T-helper 1 cell treated with Interleukin-12 subunit alpha and Interleukin-12 subunit beta and Interleukin-4 antibody, amounts not matched to agents 30 ng/mL and 1 ng/mL, for 36 hours (primary cell): ENCODE results near the gene SENP7. TPM values are rescaled to one million over a fixed set of nuclear protein-coding genes. Genes with fewer than 3 reads are reported as not detected.

Experiments
- intact Hi-C: fragments of 100-400 bp; cut with micrococcal nuclease; formaldehyde crosslinking; loops from one replicate; pipeline ENCODE4 v1.15.1; 2024
- total RNA-seq: library from RNA; stranded (reverse); gene quantifications from 2 replicates; pipeline ENCODE4 v1.2.3, GENCODE V29; 2022

Gene SENP7
- total RNA-seq, 1 donor from 2014 or later: 33.3 TPM

DNA sequence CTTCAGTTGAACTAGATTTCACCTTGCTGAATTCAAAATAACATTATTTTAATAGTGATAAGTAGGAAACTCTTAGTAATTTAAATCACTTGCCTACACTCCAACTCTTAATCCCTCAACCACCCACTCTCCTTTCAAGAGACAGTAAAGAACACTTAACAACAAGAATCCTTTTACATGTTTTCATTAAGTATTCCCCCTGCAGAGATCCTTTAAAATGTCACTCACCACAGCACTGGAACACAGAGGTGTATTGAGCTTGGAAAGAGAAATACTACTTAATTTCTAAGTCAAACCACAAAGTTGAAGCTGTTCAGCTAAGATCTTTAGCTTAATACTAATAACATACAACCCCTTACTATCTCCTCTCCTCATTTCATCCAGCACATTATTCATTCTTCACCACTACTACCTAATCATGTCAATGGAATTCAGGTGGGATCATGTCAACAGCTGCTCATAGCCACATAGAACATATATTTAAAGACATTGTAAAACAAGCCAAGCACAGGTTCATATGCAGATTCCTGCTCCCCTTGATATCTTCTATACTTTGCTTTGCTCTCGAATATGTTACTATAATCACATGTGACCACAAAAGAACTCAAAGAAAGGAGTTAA is 233.1 kb downstream of the SENP7 start:
- intact Hi-C loops: no loop called here

DNA sequence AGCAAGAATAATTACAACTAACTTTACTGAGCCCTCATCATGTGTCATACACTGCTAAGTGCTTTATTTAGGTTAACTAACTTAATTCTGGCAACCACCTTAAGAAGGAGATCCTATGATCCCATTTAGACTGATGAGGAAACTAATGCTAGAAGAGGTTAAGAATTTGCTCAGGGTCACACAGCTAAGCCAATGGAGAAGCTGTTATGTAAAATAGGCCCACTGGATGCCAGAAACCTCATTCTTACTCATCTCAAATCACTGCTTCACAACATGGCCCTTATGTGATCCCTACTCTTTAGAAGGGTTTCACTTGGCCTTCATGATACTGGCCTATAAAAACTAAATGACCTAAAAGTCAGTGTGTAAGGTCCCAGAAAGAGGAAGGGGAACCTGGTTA is 233.8 kb downstream of the SENP7 start:
- intact Hi-C loops: no loop called here

- intact Hi-C loops: no loop called here
Observed at GRCh38 chr3:101278727-101279126, 234.3 kb downstream of the SENP7 start.

Other genes starting within 250 kb of the SENP7 start
- gene IMPG2, start 192.6 kb downstream of the SENP7 start, total RNA-seq: 0.51 and 0.54 TPM in 2 replicates
- gene TRMT10C, start 48.7 kb upstream of the SENP7 start, total RNA-seq: 24.2 and 26.7 TPM in 2 replicates
- gene PCNP, start 61.0 kb upstream of the SENP7 start, total RNA-seq: 145 and 159 TPM in 2 replicates
- gene ZBTB11, start 163.9 kb upstream of the SENP7 start, total RNA-seq: 32.1 and 33.2 TPM in 2 replicates
- 954 and 980 TPM in 2 replicates for gene RPL24, start 173.5 kb upstream of the SENP7 start, total RNA-seq
- gene CEP97, start 211.4 kb upstream of the SENP7 start, total RNA-seq: 17.9 and 22.3 TPM in 2 replicates